Prostate gland (tissue), 2 donors: Measurements from ENCODE around the gene FKBP5. TPM values are rescaled to one million over a fixed set of nuclear protein-coding genes. Genes with fewer than 3 reads are reported as not detected.

Experiments used
- DNase-seq: peaks from one replicate; pipeline ENCODE4 v3.0.0-alpha.2; 2019; ENCODE audit warnings: low spot score
- H3K27ac ChIP-seq, 2 donors: fragments of 200-600 bp; sonication (generic); 2 replicates each; pipeline ENCODE4 v1.5.1; 2017 to 2019
- H3K27me3 ChIP-seq: fragments of 200-600 bp; sonication (generic); replicated peaks from 2 replicates; pipeline ENCODE4 v1.5.1; 2019; ENCODE audit not compliant: insufficient read depth
- H3K36me3 ChIP-seq, 2 donors: fragments of 200-600 bp; sonication (generic); 1 replicate in 1 of 2; 2 replicates in 1 of 2; pipeline versions ENCODE4 v1.5.1 to v1.8.1; 2017 to 2019
- H3K4me1 ChIP-seq: fragments of 200-600 bp; sonication (generic); replicated peaks from 2 replicates; pipeline ENCODE4 v1.5.1; 2019
- H3K4me3 ChIP-seq, 2 donors: fragments of 200-600 bp; sonication (generic); 2 replicates each; pipeline ENCODE4 v1.5.1; 2017 to 2019
- H3K9me3 ChIP-seq: fragments of 200-600 bp; sonication (generic); 2 replicates; pipeline ENCODE4 v1.5.1; 2017
- POLR2A ChIP-seq: fragments of 450-650 bp; IDR thresholded peaks from one replicate; pipeline ENCODE4 v1.6.1; 2016; ENCODE audit warnings: antibody characterized with exemption, mild to moderate bottlenecking
- POLR2AphosphoS5 ChIP-seq: sonication (generic); formaldehyde crosslinking; IDR thresholded peaks from one replicate; pipeline ENCODE4 v1.6.1; 2017; ENCODE audit warnings: antibody characterized with exemption
- WGBS: methylation state at CpG from one replicate; pipeline ENCODE4 v1.1.5; 2018; 5-methylcytosine and 5-hydroxymethylcytosine counted together
- intact Hi-C: fragments of 100-400 bp; cut with DNase I; formaldehyde crosslinking; loops from one replicate; pipeline ENCODE4 v1.14.2; 2022
- total RNA-seq, 2 donors: library from RNA; depleted of rRNA; stranded (reverse); fragments of >200 nt; gene quantifications; one replicate each; pipeline ENCODE4 v1.1.0, GENCODE V29; 2016
- TF ChIP-seq, protein P1 (sequence below), 4 experiments: fragments of 200-600 bp in 2 of 4; fragments of 450-650 bp in 2 of 4; sonication (generic) in 2 of 4; IDR thresholded peaks; 1 replicate in 3 of 4; 2 replicates in 1 of 4; pipeline ENCODE4 v1.5.1; 2016 to 2019; ENCODE audit warnings: antibody characterized with exemption in 4 of 4, mild to moderate bottlenecking in 2 of 4, moderate library complexity in 2 of 4

FKBP5 gene
- total RNA-seq, 2 donors from 2014 or later = 201 to 248 TPM

DNA sequence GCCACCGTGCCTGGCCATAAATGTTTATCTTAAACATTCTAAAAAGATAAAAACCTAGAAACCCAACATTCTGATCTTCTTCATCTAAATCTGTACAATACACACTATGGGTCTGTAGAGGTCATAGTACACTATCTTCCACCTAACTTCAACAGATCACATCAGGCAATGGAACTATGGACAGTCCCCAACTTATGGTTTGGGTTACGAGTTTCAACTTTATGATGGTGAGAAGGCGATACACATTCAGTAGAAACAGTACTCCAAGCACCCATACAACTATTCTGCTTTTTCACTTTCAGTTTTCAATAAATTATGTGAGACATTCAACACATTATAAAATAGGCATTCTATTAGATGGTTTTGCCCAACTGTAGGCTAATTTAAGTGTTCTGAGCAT lies 23.1 kb downstream of the FKBP5 start:
- no peak overlapping the region for H3K4me3 ChIP-seq
- no peak overlapping the region for H3K27ac ChIP-seq
- no peak for DNase-seq
- H3K4me1 ChIP-seq = peaks cover 14% of the 10 kb centered on the region
- TF ChIP-seq, protein P1, sequence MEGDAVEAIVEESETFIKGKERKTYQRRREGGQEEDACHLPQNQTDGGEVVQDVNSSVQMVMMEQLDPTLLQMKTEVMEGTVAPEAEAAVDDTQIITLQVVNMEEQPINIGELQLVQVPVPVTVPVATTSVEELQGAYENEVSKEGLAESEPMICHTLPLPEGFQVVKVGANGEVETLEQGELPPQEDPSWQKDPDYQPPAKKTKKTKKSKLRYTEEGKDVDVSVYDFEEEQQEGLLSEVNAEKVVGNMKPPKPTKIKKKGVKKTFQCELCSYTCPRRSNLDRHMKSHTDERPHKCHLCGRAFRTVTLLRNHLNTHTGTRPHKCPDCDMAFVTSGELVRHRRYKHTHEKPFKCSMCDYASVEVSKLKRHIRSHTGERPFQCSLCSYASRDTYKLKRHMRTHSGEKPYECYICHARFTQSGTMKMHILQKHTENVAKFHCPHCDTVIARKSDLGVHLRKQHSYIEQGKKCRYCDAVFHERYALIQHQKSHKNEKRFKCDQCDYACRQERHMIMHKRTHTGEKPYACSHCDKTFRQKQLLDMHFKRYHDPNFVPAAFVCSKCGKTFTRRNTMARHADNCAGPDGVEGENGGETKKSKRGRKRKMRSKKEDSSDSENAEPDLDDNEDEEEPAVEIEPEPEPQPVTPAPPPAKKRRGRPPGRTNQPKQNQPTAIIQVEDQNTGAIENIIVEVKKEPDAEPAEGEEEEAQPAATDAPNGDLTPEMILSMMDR (IDR thresholded peaks at IDR 0.05) = no peak
- TF ChIP-seq POLR2AphosphoS5 (no peak), POLR2A (no peak)
- no peaks in the 10 kb centered on the region for H3K36me3 ChIP-seq
- intact Hi-C loops = no loop called here
- H3K9me3 ChIP-seq = no peaks in the 10 kb centered on the region
- H3K27me3 ChIP-seq = no peaks in the 10 kb centered on the region
- WGBS = 89% methylated on average over 3 of the region's 3 CpGs

DNA sequence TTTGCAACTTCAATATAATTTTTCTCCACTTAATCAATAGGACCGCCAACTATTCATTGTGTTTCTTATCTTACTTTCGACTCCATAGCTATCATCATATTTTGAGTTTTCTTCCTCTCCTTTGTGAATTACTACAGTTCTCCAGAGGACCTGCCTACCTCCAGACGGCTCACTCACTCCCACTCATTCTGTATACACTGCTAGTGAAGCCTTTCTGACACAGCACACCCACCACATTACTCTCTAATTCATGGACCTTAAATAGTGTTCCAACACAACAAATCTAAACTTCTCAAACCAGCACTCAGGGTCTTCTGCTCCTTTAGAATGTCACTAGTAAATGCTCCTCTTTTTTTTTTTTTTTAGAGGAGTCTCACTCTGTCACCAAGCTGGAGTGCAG lies 23.8 kb downstream of the FKBP5 start:
- H3K36me3 ChIP-seq = no peaks in the 10 kb centered on the region
- no peak overlapping the region for H3K27ac ChIP-seq
- no peak for DNase-seq
- no peak overlapping the region for H3K4me3 ChIP-seq
- no peaks in the 10 kb centered on the region for H3K9me3 ChIP-seq
- TF ChIP-seq, protein P1 (IDR thresholded peaks at IDR 0.05) = no peak
- TF ChIP-seq POLR2A (no peak), POLR2AphosphoS5 (no peak)
- no peaks in the 10 kb centered on the region for H3K27me3 ChIP-seq
- H3K4me1 ChIP-seq = peaks cover 14% of the 10 kb centered on the region
- intact Hi-C loops = no loop called here
- WGBS = 90% methylated on average over 3 of the region's 3 CpGs

DNA sequence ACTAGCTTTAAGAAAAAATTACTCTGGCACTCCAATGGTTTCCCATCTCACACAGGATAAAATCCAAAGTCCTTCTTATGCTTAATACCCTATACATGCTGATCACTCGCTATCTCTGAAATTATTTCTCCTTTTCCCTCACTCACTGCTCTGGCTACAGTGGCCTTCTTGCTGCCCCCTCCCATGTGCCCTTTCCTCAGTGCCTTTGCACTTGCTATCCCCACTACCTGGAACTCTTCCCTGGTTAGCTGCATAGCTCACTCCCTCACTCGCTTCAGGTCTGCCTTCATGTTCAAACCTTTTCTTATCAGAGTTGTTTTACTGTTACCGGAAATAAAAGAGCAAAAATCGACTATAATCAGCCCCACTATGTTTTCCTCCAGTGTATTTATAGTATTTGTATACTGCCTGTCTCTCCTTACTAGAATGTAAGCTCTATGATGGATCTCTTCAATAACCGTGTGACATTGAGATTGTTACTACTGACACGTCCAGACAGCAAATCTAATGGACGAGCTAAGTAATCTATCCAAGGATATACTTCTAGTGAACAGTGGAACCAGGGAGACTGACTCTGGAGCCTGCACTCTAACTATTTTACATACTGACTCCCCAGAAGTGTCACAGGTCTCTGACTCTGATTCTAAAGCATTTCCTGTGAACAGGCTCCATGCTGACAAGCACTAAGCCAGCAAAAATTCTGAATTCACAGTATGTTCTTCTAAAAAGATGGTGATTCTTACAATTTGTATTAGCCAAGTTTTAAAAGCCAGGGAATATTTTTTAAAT lies 25.1 kb downstream of the FKBP5 start:
- peaks cover 14% of the 10 kb centered on the region for H3K4me1 ChIP-seq
- no peak overlapping the region for H3K4me3 ChIP-seq
- H3K27me3 ChIP-seq = no peaks in the 10 kb centered on the region
- H3K36me3 ChIP-seq = no peaks in the 10 kb centered on the region
- H3K9me3 ChIP-seq = no peaks in the 10 kb centered on the region
- 71% methylated on average over 7 of the region's 7 CpGs for WGBS
- intact Hi-C loops = no loop called here
- DNase-seq = no peak
- no peak for TF ChIP-seq POLR2AphosphoS5
- no peak for TF ChIP-seq POLR2A
- TF ChIP-seq, protein P1 (IDR thresholded peaks at IDR 0.05) = no peak
- H3K27ac ChIP-seq = peak overlapping the region; percentile 46 to 54

DNA sequence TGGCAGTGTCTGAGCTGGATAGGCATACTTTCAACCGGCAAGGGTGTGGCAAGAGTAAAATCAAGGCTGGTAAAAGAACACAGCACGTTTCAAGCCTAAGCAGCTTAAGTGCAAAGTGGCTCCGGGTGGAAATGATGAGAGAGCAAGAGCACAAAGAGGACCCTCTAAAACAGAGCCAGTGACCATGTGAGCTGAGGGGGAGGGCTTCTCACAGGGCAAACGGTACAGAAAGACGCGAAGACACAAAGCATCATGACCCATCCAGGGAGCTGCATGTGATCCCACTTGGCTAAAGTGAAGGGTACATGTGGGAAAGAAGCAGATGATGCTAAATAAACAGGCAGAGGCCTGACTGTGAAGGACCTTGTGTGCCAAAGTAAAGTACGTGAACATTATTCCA lies 25.7 kb downstream of the FKBP5 start:
- H3K36me3 ChIP-seq = no peaks in the 10 kb centered on the region
- WGBS = 48% methylated on average over 7 of the region's 7 CpGs
- no peak overlapping the region for H3K4me3 ChIP-seq
- intact Hi-C loops = no loop called here
- H3K27ac ChIP-seq = peak overlapping the region; percentile 46 to 54
- peaks cover 14% of the 10 kb centered on the region for H3K4me1 ChIP-seq
- peak; percentile 13 for DNase-seq
- H3K9me3 ChIP-seq = no peaks in the 10 kb centered on the region
- peak; percentile 80 for TF ChIP-seq POLR2AphosphoS5
- TF ChIP-seq, protein P1 (IDR thresholded peaks at IDR 0.05) = no peak
- H3K27me3 ChIP-seq = no peaks in the 10 kb centered on the region

DNA sequence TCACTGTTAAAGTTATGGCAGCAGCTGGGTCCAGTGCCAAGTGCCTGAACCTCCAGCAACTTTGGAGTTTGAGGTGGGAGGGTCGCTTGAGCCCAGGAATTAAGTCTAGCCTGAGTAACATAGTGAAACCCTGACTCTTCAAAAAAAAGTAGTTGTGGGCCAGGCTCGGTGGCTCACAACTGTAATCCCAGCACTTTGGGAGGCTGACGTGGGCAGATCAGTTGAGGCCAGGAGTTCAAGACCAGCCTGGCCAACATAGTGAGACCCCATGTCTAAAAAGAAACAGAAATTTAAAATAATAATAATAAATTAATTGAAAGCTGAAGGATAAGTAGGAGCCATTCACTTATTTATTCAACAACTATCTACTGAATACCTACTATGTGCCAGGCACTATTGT lies 33.8 kb downstream of the FKBP5 start:
- no peaks in the 10 kb centered on the region for H3K9me3 ChIP-seq
- TF ChIP-seq, protein P1 (IDR thresholded peaks at IDR 0.05) = no peak
- TF ChIP-seq POLR2AphosphoS5 (no peak), POLR2A (no peak)
- H3K4me1 ChIP-seq = no peaks in the 10 kb centered on the region
- H3K27me3 ChIP-seq = no peaks in the 10 kb centered on the region
- H3K4me3 ChIP-seq = no peak overlapping the region
- DNase-seq = no peak
- no peaks in the 10 kb centered on the region for H3K36me3 ChIP-seq
- H3K27ac ChIP-seq = no peak overlapping the region
- intact Hi-C loops = no loop called here
- 92% methylated on average over 3 of the region's 3 CpGs for WGBS
